DMS53 treated with DMSO at 0.1 percent for 48 hours (cell line): ENCODE results near the gene COLEC11.

Source experiments
- DNase-seq: peaks from one replicate; lab custom pipeline; 2025; ENCODE audit not compliant: unreplicated experiment; lab: John Stamatoyannopoulos, UW

Gene COLEC11

GRCh38 chr2:3670376-3670775 is 75.5 kb downstream of the COLEC11 start:
- DNase-seq: no peak

GRCh38 chr2:3670941-3671340 is 76.0 kb downstream of the COLEC11 start:
- DNase-seq: no peak

DNA sequence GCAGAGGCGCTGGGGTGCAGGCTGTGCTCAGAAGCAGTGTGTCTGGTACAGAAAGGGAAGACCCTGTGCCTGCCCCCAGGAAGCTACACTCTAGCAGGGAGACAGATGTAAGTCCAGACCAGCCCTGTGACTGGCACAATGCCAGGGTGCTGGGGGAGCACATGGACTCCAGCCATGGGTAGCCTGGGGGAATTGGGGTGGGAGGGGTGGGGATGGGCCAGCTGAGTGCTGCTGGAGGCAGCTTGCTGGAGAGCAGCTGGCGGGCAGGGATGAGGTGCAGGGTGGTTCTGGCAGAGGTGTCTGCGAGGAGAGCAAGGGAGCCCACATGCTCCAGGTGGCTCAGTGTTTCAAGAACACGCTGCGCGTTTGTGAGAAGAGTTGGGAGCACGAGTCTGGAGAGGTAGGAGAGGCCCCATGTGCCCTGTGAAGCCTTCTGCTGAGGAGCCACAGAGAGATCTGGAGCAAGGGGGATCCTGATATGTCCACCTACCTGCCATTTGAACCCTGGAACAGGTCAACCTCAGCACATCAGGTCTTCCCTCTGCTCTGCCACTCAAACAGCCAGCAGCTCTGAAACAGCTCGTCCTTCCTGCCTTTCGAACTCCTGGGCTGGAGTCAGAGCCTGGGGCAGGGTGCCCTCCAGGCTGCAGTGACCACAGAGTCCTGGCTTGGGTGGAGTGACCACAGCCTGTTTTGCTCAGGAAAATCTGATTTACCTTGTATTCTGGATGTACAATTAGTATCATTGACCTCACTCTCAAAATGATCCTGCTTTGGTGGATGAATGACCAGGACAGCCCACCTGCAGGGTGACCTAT is 78.2 kb downstream of the COLEC11 start:
- DNase-seq: no peak

DNA sequence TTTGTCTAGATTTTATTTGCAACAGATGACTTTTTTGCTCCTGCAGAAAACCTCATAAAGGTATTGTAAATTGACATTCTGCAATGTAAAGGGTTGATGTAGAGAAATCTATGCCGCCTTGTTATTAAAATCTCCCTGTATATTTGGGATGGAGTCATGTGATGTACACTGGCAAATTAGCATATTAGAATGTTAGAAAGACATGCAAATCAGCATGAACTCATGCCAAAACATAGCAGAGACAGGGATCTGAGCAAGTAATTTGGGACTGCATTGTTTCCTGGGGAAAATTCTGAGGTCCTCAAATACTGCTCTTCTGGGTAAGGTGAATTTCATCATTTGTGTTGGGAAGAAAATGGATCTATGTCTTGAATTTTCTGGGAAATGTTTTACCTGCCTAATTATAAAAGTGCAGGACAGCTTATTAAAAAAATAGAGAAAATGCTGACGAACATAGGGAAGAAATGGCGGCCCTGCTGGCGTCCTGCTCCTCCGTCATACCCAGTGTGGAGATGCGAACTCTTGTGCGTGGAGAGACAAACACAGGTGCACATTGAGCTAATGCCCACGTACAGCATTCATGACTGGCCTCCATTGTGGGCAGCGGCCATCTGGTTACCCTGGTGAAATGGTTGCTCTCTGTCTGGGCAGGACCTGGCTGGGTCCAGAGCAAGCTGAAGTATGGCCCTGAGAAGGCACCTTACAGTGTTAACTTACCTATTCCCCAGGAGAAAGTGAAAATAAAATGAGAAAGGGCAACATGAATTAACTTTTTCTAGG is 79.3 kb downstream of the COLEC11 start:
- no peak for DNase-seq

DNA sequence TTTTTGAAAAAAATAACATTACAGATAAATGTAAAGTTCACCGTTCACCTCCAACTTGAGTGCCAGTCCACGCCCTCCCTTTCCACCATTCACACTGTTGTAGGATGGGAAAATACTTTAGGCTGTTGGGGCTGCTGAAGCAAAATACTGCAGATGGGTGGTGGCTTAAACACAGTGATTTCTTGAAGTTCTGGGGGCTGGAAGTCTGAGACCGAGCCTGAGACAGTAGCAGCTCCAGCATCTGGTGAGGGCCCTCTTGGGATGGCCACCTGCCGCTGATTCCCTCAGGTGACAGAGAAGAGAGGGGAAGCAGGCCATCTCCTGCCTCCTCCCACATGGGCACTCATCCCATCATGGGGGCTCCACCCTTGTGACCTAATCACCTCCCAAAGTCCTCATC is 80.8 kb downstream of the COLEC11 start:
- DNase-seq: no peak

- DNase-seq: no peak
Observed at GRCh38 chr2:3677436-3677835, 82.5 kb downstream of the COLEC11 start.

DNA sequence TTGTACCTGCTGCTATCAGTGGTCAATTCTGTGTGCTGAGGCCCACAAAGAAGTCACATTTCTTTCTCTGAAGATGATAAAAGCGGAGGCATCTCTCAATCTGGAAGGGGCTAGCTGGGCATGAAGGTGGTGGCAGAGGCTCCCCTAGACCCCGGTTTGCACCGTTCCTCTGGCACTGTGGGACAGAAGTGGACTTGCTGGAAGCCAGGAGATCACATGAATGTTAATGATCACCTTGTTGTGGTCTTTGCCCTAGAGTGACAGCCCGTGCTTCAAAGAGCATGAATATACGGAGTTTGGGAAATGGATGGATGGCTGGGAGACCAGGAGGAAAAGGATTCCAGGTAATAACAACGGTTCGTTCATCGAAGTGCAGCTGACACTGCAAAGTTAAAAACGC is 83.3 kb downstream of the COLEC11 start:
- DNase-seq: no peak

DNA sequence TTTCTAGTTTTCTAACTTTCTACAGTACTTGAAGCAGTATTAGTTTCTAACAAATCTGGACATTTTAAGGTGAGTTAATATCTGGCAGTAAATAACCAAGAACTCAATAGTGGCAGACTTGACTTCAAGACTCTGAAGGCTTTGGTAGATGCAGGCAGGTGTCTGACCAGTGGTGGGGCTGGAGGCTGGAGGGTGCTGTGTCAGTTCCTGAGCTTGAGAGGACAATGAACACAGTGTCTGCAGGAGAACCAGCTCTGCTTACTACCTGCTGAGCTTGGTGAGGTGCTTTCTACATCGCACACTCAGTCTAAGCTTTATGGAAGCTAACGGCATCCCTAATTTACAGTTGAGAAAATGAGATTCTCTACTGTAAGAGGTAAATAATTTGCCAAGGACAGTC is 84.3 kb downstream of the COLEC11 start:
- no peak for DNase-seq

DNA sequence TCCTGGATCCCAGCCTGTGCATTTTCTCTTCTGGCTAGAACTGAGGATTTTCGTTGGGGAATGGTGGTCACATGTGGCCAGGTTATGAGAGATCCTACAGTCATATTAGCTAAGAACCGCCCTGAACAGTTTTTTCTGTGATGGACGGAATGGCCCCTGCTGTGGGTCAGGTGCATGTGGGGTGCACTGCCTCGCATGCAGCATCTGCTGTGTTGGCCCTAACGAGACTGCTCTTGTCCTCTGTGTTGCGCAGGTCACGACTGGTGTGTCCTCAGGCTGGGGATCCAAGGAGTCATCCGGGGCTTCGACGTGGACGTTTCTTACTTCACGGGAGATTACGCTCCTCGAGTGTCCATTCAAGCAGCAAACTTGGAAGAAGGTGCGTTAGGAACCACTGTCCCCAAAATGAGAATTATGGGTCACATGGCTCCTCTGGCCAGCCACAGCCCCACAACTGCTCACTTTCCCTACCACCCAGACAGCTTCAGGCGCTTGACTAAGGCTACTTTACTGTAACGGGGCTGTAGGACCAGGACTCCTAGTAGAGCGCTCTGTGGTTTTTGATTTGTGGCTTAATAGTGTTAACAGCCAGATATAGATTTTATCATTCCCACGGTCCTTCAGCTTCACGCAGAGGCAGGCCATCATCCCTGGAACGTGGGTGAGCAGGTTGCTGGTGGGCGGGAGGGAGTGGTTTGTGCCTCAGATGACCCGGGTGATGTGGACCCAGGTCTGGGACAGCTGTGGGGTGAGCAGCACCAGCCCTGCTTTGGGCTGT is 84.9 kb downstream of the COLEC11 start:
- DNase-seq: no peak

DNA sequence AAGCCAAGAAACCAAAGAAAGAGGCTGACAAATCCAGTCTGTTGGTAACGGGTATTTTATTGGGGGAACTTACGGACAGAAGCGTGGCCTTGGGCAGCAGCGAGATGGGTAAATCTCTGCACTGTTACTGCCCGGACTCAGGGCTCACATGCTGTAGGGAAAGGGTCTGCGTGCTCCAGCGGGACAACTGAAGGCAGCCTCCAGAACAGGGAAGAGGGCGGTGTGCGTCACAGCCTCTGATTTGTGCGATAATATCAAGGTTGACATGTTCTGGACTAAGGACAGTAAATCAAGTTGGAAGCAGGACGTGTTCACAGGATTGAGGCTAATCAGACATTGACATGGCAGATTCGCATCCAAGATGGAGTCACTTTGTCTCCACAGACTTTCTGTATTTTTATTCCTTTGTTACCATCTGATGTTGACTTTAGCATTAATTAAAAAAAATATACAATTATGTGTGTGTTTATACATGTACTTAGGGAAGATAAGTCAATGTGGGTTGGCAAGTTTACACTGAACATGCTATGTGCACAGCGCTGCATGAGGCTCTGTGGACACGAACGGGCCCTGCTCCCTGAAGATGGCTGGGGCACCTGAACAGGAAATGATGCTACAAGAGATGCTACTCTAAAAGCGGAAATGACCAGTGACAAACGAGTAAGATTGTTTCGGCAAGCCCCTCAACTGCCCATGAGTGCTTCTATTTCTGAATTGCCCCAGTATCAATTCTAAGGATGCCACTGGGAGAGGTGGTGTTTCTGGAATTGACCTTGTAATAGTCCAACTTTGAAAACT is 85.8 kb downstream of the COLEC11 start:
- no peak for DNase-seq

- DNase-seq: no peak
Observed at GRCh38 chr2:3681625-3682024, 86.7 kb downstream of the COLEC11 start.

- DNase-seq: no peak
Observed at GRCh38 chr2:3682811-3683210, 87.9 kb downstream of the COLEC11 start.

DNA sequence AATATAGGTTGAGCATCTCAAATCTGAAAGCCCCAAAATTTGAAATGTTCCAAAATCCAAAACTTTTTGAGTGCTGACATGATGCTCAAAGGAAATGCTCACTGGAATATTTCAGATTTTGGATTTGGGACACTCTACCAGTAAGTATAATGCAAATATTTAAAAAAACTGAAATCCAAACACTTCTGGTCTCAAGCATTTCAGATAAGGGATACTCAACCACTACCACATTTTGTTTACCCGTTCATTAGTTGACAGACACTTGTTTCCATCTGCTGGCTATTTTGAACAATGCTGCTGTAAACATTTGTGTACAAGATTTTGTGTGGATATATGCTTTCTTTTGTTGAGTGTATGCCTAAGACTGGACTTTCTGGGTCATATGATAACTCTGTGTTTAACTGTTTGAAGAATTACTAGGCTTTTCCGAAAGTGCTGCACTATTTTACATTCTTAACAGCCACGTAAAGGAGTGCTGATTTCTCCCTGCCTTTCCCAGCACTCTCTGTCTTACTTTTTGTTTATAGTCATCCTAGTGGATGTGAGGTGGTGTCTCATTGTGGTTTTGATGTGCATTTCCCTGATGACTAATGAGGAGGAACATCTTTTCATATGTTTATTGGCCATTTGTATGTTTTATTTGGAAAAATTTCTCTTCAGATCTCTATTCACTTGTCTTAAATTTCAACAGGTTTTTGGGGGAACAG is 89.0 kb downstream of the COLEC11 start:
- no peak for DNase-seq

GRCh38 chr2:3689998-3690748 is 95.3 kb downstream of the COLEC11 start:
- DNase-seq: no peak

- peak; percentile 35 for DNase-seq
Observed at GRCh38 chr2:3692375-3692774, 97.5 kb downstream of the COLEC11 start.
